ENCODE measurements around the gene SGPP2. TPM values are rescaled to one million over a fixed set of nuclear protein-coding genes. Genes with fewer than 3 reads are reported as not detected.

Gene SGPP2
- total RNA-seq, 1 donor from 2014 or later: not detected

GRCh38 chr2:222481941-222482340 lies 57.6 kb downstream of the SGPP2 start:
- no peak for DNase-seq (ENCODE audit: extremely low spot score, unreplicated experiment)
- TF ChIP-seq, protein P1, sequence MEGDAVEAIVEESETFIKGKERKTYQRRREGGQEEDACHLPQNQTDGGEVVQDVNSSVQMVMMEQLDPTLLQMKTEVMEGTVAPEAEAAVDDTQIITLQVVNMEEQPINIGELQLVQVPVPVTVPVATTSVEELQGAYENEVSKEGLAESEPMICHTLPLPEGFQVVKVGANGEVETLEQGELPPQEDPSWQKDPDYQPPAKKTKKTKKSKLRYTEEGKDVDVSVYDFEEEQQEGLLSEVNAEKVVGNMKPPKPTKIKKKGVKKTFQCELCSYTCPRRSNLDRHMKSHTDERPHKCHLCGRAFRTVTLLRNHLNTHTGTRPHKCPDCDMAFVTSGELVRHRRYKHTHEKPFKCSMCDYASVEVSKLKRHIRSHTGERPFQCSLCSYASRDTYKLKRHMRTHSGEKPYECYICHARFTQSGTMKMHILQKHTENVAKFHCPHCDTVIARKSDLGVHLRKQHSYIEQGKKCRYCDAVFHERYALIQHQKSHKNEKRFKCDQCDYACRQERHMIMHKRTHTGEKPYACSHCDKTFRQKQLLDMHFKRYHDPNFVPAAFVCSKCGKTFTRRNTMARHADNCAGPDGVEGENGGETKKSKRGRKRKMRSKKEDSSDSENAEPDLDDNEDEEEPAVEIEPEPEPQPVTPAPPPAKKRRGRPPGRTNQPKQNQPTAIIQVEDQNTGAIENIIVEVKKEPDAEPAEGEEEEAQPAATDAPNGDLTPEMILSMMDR (IDR thresholded peaks at IDR 0.05): no peak
- Mint-ChIP-seq H3K36me3 (ENCODE audit: unreplicated experiment) (no peaks in the 10 kb centered on the region), H3K4me3 (ENCODE audit: unreplicated experiment) (no peak overlapping the region), H3K4me1 (ENCODE audit: unreplicated experiment) (no peaks in the 10 kb centered on the region), H3K9me3 (ENCODE audit: unreplicated experiment) (no peaks in the 10 kb centered on the region), H3K27me3 (ENCODE audit: unreplicated experiment) (peaks cover 44% of the 10 kb centered on the region), H3K27ac (ENCODE audit: unreplicated experiment) (no peak overlapping the region)

DNA sequence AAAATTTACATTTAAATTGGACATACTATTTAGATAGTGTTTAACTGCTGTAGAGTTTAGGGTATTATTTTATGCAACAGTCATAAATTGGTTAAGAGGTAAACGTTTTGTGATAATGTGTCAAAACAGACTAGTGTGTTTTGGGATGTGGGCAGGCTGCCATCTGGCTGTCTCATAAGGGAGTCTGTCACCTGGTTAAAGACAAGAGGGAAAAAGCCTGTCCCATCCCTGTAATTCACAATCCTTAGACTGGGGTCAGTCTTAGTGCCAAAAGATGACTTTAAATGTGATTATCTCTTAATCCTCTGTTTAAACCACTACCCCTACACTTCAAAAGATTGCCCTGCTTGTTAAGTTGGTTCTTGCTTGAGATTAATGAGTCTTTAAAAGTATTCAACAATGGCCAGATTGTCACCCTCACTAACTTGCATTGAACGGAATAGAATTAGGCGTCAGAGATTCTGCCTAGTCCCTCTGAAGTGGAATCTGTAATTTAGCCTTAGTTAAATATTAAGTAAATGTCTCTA lies 59.2 kb downstream of the SGPP2 start:
- H3K4me1 Mint-ChIP-seq (ENCODE audit: unreplicated experiment): no peaks in the 10 kb centered on the region
- H3K9me3 Mint-ChIP-seq (ENCODE audit: unreplicated experiment): no peaks in the 10 kb centered on the region
- TF ChIP-seq, protein P1 (IDR thresholded peaks at IDR 0.05): no peak
- DNase-seq (ENCODE audit: extremely low spot score, unreplicated experiment): no peak
- peaks cover 38% of the 10 kb centered on the region for H3K27me3 Mint-ChIP-seq (ENCODE audit: unreplicated experiment)
- H3K36me3 Mint-ChIP-seq (ENCODE audit: unreplicated experiment): no peaks in the 10 kb centered on the region
- H3K4me3 Mint-ChIP-seq (ENCODE audit: unreplicated experiment): no peak overlapping the region
- no peak overlapping the region for H3K27ac Mint-ChIP-seq (ENCODE audit: unreplicated experiment)

DNA sequence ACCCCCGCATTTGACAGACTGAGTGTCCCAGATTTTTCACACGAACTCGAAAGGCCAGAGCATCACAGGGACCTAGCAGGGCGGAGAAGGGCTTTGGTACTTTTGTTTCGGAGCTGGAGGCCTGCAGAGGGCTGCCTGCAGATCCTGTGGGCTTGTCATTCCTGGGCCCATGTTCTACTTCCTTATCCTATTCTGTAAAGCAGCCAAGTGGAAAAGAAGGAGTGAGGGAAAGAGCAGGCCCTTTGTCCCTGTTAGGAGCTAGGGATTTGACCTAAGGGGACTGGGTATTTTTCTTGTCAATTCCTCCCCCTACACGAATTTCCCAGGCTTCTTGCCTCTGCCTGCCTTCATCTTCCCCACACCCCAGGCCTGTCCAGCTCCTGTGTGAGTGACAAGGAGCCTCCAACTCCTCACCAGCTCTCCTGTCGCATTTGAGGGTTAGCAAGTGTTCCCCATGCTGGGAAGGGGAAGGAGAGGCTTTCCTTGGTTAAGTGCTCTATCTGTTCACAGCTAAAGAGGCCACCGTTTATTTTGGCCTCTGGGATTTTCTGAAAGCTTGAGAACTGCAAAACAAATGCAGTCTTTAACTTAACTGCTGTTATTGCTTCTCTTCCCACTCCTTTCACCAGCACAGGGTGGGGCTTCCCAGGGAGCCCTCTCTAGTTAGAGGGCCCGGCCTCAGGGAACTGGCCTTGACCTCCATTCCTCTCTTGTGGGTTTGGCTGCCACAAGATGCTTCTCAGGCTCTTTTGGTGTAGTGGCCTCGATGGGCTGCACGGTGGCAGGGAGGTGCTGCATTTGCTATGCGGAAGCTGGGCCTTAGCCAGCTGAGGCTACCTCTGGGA lies 61.2 kb downstream of the SGPP2 start:
- H3K27ac Mint-ChIP-seq (ENCODE audit: unreplicated experiment): no peak overlapping the region
- no peaks in the 10 kb centered on the region for H3K4me1 Mint-ChIP-seq (ENCODE audit: unreplicated experiment)
- no peaks in the 10 kb centered on the region for H3K9me3 Mint-ChIP-seq (ENCODE audit: unreplicated experiment)
- DNase-seq (ENCODE audit: extremely low spot score, unreplicated experiment): no peak
- no peaks in the 10 kb centered on the region for H3K36me3 Mint-ChIP-seq (ENCODE audit: unreplicated experiment)
- TF ChIP-seq, protein P1 (IDR thresholded peaks at IDR 0.05): no peak
- peaks cover 34% of the 10 kb centered on the region for H3K27me3 Mint-ChIP-seq (ENCODE audit: unreplicated experiment)
- no peak overlapping the region for H3K4me3 Mint-ChIP-seq (ENCODE audit: unreplicated experiment)

GRCh38 chr2:222490131-222490530 lies 65.8 kb downstream of the SGPP2 start:
- Mint-ChIP-seq H3K36me3 (ENCODE audit: unreplicated experiment) (no peaks in the 10 kb centered on the region), H3K4me1 (ENCODE audit: unreplicated experiment) (no peaks in the 10 kb centered on the region), H3K27ac (ENCODE audit: unreplicated experiment) (no peak overlapping the region), H3K27me3 (ENCODE audit: unreplicated experiment) (peaks cover 3% of the 10 kb centered on the region), H3K9me3 (ENCODE audit: unreplicated experiment) (no peaks in the 10 kb centered on the region), H3K4me3 (ENCODE audit: unreplicated experiment) (no peak overlapping the region)
- no peak for DNase-seq (ENCODE audit: extremely low spot score, unreplicated experiment)
- TF ChIP-seq, protein P1 (IDR thresholded peaks at IDR 0.05): no peak

GRCh38 chr2:222492683-222493082 lies 68.3 kb downstream of the SGPP2 start:
- Mint-ChIP-seq H3K9me3 (ENCODE audit: unreplicated experiment) (no peaks in the 10 kb centered on the region), H3K4me3 (ENCODE audit: unreplicated experiment) (no peak overlapping the region), H3K4me1 (ENCODE audit: unreplicated experiment) (no peaks in the 10 kb centered on the region), H3K27me3 (ENCODE audit: unreplicated experiment) (no peaks in the 10 kb centered on the region), H3K36me3 (ENCODE audit: unreplicated experiment) (no peaks in the 10 kb centered on the region), H3K27ac (ENCODE audit: unreplicated experiment) (no peak overlapping the region)
- DNase-seq (ENCODE audit: extremely low spot score, unreplicated experiment): no peak
- TF ChIP-seq, protein P1 (IDR thresholded peaks at IDR 0.05): no peak

Data from osteocyte (in vitro differentiated cells).